ENCODE measurements around the gene TACC2. TPM values are rescaled to one million over a fixed set of nuclear protein-coding genes. Genes with fewer than 3 reads are reported as not detected.

The TACC2 gene
- polyA plus RNA-seq, 10 donors = 70.7 to 160 (median 103) TPM

DNA sequence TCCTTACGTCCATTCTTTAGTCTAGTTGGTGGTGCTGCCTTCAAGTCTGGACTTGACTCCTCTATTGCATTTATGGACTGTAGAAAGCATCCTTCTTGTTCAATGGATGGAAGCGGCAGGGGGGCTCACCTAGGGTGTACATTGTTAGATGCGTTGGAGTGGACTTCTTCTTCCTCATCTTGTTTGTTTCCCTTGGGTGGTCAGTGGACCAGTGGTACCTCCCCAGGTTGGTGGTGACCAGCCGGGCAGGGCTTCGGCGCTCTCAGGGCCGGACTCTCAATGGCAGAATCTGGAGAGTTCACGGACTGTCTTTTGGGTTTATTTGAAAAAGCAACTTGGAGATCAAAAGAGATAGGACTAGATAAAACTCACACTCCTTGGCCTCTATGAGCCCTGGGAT lies 276.0 kb downstream of the TACC2 start:
- DNase-seq = no peak

DNA sequence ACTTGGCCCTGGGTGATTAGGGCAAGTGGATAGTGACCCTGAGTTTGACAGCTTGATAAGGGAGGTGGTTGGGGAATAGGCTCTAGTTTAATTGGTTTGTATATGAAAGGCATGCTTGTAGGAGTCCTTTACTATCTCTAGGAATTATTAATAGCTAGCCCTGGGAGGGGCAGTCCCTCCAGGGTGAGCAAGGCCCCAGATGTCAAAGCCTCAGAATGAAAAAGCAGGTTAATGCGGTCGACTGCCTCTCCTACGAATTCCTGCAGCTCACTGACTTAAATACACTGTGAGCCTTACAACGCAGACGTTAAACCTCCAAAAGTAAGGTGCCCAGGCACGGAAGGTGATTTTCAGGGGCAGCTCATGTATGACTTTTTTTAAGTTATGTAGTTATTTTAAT lies 276.9 kb downstream of the TACC2 start:
- DNase-seq = no peak

DNA sequence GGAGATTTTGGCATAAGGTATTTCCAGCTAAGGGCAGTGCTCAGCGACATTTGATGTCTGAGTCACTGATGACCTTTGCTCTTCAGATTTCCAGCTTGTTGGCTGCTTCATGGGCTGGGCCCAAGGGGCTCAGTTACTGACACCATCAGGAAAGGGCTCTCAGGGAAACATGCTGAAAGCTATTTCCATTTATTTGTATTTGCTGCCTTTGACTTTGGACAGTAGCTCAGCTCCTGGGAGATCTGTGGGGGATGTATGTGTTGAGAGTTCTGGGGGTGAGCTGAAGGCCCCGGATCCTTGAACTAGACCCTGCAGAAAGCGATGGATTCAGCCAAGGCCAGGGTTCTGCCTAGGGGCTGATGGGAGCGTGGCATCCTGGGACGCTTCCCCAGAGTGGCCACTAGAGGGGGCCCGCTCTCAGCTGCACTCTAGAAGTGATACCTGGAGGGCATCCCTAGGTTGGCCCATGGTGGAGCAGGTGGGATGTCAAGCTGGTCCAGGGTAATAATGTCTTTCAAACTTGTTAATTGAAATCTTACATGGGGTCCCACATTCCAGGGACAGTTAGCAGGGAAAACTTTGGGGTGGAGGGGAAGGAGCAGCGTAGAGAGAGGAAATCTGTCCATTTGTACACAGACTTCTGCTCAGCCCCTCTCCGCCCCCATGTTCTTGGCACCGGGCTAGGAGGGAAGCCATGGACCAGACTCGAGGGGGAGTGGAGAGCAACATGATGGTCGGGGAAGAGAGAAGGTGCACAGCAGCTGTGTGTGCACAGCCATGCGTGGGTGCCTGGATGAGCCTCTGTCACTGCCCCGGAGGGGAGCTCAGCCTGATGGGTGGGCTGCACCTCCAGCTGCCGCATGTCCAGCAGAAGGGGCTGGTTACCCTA lies 279.1 kb downstream of the TACC2 start:
- peak in 1 of 3 donors; percentile 55 for DNase-seq

DNA sequence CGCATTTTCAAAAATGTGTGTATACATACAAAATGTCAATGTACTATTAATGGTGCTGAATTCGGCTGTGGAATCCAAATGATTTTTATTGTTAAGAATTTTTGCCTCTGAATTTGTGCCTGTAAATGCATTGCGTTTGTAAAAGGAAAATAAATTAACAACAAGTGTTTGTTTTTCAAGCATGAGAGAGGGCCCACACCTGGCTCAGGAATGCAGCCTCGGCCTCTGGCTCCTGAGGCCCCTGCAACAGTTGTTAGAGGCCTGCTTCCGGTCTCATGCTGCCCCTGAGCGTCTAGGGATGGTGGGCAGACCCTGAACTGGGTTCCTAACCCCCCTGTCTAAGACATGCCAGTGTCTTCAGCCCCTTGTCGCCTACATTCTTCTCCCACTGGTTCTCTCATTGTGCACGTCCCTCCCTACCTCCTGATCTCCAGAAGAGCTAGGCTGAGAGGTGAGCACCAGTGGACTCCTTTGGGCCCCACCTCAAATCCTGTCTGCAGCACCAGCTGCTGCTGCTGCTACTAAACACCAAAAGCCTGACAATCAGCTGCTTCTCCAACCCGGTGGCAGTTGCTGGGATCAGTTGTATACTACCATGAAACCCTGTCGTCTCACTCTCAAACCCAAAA lies 280.2 kb downstream of the TACC2 start:
- DNase-seq = no peak

DNA sequence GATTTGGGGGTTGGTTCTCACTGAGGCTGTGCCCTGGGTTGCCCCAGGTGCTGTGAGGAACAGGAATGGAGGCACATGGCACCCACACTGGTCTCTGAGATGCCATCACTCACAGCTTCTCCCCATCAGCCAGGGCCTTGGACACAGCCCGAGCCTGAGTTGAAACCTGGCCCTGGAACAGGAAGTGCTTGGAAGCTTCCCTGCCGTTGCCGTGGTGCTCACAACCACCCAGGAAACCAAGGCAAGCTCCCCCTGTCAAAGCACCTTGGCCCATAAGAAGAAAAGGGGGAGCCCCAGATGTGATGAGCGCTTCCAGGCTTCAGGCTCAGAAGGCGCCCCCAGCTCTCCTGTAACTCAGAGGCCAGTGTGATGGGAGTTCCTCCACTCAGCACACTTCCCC lies 282.1 kb downstream of the TACC2 start, which contains the start of gene BTBD16:
Gene BTBD16, plus strand, starts transcription at position 221 of the 400 bp plus-strand sequence. CDS start 3,786 bp downstream, outside the sequence.
- no peak for DNase-seq

DNA sequence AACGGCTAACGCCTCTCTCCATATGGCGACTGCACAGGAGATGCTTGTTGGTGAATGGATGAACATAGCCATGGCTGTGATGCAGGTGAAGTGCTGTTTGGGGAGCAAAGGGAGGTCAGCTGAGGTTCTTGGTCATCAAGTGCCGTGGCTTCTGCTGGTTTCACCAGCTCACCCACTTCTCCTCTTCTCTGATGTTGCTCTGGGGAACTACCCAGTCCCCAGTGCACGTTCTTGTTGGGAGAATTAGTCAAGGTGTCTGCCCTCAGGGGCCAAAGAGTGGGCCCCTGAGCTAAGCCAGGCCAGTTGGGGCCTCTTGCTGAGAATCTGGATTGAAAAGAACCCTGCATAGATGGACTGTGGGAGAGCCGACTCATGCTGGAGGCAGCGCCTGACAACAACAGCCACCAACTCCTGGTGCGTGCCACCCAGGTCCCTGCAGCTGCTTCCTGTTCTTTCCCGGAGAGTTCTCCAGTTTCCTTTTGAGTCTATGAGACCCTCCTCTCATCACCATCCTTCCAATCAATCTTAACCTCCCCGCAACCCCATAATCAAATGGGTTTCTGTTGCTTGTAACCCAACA lies 285.1 kb downstream of the TACC2 start:
- no peak for DNase-seq

DNA sequence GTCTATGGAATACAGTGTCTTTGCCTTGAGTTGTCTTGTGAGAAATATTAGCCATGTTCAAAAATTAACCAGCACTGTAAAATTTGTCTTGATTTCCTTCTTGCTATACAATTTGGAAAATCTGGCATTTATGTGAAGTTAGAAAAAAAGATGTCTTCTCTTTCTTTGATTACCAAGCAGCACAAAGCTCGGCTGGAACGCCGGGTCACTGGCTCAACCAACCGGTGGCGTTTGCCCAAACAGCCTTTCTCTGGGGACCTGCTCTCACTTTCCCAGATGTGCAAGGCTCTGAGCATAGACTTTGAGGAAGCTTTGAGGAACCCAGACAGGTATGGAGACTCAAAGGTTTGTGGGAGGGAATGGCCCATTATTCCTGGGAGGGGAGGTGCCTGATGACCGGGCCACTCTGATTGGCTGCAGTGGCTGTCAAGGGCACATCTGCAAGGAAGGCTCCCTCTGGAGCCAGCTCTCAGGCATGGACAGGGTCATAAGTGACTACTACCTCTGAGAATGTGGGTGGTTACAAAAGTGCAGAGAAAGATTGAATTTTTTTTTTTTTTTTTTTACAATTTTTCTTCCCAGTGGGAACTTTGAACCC lies 287.7 kb downstream of the TACC2 start:
- DNase-seq = no peak

DNA sequence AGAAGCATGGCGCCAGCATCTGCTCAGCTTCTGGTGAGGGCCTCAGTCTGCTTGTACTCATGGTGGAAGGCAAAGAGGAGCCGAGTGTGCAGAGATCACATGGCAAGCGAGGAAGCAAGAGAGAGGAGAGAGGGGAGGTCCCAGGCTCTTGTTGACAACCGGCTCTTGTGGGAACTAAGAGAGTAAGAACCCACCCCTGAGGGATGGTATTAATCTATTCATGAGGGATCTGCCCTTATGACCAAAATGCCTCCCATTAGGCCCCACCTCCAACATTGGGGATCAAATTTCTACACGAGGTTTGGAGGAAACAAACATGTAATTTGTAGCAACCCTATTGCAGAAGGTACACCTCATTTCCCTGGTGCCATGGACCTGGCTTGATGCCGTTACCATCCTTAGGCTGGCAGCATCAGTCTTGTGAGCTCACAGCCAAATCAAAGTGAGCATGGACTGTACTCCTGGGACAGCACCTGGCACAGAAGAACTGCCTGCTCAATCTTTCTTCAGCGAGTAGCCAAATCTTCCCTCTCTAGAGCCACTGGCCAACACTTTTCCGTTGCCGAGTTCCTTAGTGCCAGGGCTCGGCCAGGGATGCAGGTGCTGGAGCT lies 288.7 kb downstream of the TACC2 start:
- DNase-seq = no peak

DNA sequence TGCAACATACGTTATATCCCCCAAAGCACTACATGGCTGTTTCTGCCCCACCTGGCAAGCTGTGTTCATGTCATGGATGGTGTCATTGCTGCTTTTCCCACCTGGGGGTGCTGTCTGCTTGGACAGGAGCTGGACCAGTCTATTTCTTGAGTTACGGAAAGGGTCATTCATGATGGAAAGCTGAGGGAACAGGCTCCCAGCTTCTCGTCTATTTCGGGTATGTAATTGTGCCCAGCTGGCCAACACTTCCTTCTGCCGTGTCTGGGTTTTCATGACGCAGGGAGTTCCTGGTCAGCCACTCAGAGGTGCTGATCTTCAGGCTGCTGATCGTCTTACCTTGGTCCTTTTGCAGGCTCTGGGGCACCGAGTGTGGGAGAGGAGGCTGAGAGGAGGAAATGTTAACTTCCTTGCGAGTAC lies 290.8 kb downstream of the TACC2 start:
- peak in 2 of 3 donors; percentile 49 to 71 for DNase-seq

DNA sequence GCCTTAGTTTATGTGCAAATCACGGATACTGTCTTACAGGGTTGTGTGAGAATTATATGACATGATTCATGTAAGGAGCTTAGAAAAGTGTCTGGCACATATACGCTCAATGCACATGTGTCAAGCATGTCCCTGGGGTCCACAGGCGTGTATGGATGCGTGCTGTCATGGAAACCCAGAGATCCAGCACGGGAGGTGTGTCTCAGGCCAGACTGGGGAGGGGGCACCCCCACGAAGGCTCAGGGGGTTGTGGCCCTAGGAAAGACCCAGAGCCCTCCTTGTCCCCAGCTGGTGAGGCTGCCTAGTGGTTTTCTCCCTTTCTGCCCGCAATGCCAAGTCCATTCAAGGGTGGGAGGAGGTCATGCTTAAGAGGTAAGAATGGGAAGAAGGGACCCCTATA lies 291.2 kb downstream of the TACC2 start:
- no peak for DNase-seq

DNA sequence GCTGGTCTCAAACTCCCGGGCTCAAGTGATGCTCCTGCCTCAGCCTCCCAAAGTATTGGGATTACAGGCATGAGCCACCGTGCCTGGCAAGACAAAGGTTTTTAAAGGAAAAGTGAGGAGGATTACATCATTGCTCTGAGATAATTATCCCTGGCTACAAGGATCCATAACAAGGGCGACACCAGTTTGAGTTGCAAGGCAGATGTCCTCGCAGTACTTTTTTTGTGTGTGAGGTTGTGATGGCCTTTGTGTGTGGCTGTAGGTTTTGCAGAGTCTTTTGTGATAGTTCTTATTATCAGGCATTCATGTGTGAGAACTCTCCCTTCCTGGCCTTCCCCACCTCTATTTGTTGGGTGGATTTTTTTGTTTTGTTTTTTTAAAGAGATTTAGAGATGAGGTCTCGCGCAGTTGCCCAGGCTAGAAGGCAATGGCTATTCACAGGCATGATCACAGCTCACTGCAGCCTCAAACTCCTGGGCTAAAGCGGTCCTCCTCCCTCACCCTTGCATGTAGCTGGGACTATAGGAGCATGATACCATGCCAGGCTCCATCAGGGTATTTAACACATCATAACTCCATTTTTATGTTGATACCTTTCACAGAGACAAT lies 292.2 kb downstream of the TACC2 start:
- DNase-seq = no peak

DNA sequence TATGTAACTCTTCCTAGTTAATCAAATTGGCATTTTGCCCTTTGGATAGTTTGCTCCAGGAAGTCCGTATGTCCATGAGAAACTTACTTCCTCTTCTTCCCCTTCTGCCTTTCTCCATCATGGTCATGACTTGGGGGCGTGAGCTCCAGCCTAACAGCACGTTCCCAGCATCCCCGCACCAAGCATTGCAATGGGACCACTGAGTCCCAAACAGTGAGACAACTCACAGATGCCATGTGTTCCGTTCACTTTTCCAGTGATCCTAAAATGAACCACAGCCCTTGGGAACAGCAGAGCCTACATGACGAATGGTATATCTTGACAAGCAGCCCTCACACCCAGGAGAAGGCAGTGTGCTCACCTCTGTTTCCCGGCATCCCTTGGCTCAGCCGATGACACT lies 292.8 kb downstream of the TACC2 start:
- no peak for DNase-seq

DNA sequence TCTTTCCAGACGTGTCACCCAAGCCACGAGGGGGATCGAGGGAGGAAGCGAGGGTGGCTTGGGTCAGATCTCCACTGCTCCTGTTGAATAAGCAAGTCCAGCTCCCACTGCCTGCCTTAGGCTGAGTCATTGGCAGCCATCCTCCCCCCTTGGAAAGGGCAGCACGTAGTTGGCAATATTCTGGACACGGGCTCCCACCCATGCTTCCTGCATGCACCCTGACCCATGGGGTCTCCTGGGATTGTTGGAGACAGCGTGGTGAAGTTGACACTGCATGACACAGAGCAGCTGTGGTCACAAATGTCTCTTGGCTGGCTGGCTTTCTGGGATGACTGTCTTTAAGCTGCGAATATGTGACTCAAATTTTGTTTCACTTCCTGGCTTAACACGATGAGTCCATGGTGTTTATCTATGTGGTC lies 293.3 kb downstream of the TACC2 start:
- DNase-seq = peak in 1 of 3 donors; percentile 23

DNA sequence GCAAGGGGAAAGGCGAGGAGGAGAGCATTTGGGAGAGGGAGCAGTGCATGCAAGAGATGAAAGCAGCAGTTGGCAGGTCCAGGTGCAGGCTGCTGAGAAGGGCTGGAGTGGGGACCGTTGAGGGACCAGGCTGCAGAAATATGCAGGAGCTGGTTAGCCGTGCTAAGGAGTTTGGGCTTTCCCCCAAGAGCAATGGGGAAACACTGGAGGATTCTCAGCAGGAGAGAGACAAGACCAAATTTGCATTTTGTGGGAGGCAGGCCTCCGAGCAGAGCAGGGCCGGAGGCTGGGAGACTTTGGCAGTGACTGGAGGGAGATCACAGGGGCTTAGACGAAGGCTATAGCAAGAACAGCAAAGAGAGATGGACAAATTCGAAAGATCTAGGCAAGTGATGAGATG lies 293.9 kb downstream of the TACC2 start:
- DNase-seq = no peak

DNA sequence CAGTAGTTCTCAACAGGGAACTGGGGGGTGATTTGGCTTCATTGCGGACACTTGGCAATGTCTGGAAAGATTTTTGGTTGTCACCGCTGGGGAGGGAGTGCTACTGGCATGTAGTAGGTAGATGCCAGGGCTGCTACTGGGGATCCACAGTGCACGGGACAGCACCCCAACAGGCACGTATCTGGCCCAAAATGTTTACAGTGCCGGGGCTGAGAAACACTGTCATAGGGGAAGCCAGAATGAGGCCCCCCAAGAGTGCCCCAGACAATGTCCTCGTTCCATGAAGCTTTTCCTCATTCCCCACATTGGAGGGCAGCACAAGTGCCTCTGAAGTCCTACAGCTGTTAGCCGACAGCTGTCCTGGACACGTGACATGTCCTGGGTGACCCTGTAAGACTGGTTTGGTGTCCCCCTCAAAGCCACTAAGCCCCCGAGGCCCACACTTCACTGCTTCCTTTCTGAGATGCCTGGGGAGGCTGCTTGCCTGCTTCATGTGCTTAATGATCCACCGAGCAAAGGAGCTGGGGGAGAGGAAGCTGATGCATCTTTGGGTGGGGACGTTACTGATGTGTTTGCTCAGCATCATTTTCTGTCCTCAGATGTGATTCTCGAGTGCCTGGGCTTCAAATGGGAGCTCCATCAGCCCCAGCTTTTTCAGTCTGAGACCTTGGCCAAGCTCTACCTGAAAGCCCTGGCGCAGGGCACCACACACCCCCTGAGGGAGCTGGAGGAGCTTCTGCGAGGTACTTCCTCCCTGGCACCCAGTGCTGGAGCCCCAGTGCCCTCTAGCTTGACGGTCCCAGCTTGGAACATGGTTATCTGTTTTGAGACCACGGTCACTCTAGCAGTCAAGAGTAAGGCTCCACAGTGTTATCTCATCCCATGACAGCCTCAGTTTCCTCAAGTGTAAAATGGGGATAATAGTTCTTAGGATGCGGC lies 296.8 kb downstream of the TACC2 start:
- no peak for DNase-seq

DNA sequence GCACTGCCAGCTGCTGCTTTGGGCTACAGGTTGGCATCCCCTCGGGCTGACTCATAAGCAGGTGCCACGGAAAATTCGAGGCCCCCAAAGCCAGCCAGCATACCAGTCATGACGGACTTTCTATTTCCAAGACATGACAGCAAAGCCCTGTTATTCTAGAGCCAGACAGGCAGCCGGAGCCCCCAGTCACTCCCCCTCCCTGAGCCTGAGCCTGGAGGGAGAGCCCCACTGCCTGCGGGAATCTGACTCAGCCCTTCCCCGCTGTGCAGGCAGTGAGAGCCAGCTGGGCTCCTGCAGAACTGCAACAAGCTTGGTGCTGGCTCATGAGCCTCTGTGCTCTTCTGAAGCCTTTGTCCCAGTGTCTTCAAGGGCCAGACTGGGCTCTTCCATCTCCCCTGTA lies 297.9 kb downstream of the TACC2 start:
- DNase-seq = peak; percentile 69 to 82 (median 81)

DNA sequence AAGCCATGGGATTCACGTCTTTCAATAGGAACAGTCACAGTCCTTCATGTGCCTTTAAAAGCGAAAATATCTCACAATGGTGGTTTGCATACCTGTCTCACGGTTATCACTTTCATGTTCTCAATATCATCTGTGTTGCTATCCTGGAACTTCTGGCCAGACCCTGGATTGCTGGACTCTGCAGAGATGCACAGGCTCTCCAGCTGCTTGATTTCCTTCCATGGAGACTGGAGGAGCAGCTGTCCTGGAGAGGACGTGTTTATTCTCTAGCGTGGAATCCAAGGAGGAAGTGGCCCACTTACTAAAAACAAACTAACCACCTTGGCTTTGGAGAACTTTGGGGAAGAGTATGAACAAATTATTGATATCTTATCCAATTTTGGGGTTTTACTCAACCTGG lies 298.6 kb downstream of the TACC2 start:
- peak; percentile 52 to 83 (median 65) for DNase-seq

DNA sequence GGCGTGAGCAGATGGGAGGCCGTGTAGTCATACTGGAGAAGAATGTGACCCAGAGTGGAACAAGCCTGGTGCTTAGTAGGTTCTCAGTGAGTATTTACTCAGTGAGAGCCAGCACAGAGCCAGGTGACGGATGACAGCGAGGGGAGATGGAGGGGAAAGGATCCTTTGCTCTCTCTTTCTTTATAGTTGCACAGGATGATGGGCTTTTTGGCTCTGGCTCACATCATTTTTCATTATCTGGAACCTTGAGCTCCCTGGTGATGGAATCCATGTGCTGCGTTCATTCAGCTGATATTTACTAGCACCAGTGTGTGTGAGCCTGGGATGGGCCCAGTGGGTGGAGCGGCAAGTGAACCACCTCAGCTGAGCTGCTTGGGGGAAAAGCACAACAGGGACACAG lies 299.3 kb downstream of the TACC2 start:
- peak in 1 of 3 donors; percentile 56 for DNase-seq

DNA sequence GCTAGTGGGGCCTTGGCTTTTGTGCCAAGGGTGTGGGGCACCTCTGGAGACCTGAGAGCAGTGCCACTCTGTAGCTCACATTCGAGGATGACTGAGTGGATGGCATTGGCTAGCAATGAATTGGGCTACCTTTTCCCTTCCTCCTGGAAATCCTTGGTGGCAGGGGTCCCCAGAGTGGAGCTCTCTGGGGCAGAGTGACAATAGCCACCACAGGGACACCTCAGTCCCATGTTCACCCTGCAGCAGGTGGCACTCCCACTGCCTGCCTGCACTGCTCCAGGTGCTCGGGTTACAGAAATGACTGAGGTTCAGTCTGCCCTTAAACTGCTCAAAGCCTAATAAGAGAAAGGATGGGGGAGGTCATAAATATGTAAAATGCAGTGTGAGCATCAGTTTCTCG lies 300.0 kb downstream of the TACC2 start:
- no peak for DNase-seq

DNA sequence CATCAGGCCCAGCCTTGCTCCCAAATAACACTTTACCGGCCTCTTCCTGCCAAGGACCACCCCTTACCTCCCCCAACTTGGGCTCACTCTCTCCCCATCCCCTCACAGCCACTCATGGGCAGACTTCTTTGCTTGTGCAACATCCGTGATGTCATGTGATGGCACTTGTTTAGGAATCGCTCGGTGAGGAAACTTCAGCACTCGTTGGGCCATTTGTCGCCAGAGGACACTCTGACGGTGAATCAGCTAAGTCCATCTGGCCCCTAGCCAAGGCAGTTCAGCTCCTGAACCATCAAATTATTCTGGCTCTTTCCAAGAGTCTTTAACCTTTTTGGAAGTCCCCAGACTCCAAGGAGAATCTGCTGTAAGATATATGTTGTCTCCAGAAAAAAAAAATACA lies 301.4 kb downstream of the TACC2 start:
- DNase-seq = no peak
